ENCODE results near the gene TPM1.

- TF ChIP-seq, protein P1, sequence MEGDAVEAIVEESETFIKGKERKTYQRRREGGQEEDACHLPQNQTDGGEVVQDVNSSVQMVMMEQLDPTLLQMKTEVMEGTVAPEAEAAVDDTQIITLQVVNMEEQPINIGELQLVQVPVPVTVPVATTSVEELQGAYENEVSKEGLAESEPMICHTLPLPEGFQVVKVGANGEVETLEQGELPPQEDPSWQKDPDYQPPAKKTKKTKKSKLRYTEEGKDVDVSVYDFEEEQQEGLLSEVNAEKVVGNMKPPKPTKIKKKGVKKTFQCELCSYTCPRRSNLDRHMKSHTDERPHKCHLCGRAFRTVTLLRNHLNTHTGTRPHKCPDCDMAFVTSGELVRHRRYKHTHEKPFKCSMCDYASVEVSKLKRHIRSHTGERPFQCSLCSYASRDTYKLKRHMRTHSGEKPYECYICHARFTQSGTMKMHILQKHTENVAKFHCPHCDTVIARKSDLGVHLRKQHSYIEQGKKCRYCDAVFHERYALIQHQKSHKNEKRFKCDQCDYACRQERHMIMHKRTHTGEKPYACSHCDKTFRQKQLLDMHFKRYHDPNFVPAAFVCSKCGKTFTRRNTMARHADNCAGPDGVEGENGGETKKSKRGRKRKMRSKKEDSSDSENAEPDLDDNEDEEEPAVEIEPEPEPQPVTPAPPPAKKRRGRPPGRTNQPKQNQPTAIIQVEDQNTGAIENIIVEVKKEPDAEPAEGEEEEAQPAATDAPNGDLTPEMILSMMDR (conservative IDR thresholded peaks at IDR 0.05) = no peak
- no peak for TF ChIP-seq EZH2 (IDR thresholded peaks at IDR 0.05; ENCODE audit: low read depth)
Observed at GRCh38 chr15:63071288-63071909, 28.9 kb downstream of the TPM1 start.

All from PC-9 (cell line).